Suprapubic skin (tissue), 3 donors: ENCODE data around the gene MT2A.

ENCODE experiments used
- CTCF ChIP-seq, 2 donors: fragments of 200-600 bp in 1 of 2; fragments of 450-650 bp in 1 of 2; sonication (generic) in 1 of 2; IDR thresholded peaks; one replicate each; pipeline ENCODE4 v1.5.1; 2016 to 2019; ENCODE audit warnings: antibody characterized with exemption in 2 of 2, mild to moderate bottlenecking in 1 of 2, moderate library complexity in 1 of 2
- EP300 ChIP-seq: sonication (generic); formaldehyde crosslinking; IDR thresholded peaks from one replicate; pipeline ENCODE4 v1.6.1; 2017; ENCODE audit warnings: antibody characterized with exemption
- POLR2A ChIP-seq, 2 donors: fragments of 450-650 bp; IDR thresholded peaks; one replicate each; pipeline ENCODE4 v1.6.1; 2017; ENCODE audit warnings: antibody characterized with exemption in 2 of 2, mild to moderate bottlenecking in 2 of 2, moderate library complexity in 2 of 2

- no peak for TF ChIP-seq EP300
- no peak for TF ChIP-seq CTCF (IDR thresholded peaks at IDR 0.05)
- TF ChIP-seq POLR2A (IDR thresholded peaks at IDR 0.05): no peak
These were observed 9.1 kb downstream of the MT2A start for GRCh38 chr16:56617212-56618085.
